Neural cell (in vitro differentiated cells): Measurements from ENCODE around the gene RBBP6.

Experiments used
- POLR2AphosphoS5 ChIP-seq: IDR thresholded peaks from 2 replicates; pipeline ENCODE4 v1.6.1; 2012
- TF ChIP-seq, protein P1 (sequence below): fragments of 450-650 bp; IDR thresholded peaks from 2 replicates; pipeline ENCODE4 v1.5.1; 2014; ENCODE audit warnings: antibody characterized with exemption, mild to moderate bottlenecking, moderate library complexity; ENCODE audit not compliant: poor library complexity, severe bottlenecking

DNA sequence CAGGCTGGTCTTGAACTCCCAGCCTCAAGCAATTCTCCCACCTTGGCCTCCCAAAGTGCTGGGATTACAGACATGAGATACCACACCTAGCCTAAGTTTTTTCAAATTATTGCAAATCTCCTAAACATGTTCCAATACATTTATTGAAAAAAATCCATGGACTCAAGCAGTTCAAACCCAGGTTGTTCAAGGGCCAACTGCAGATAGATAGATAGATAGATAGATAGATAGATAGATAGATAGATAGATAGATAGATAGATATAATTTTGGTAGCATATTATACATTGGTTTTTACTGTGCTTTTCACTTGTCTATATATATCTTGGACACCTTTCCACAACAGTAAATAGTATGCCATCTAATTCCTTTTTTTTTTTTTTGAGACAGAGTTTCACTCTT, 20.9 kb upstream of the RBBP6 start:
- TF ChIP-seq, protein P1, sequence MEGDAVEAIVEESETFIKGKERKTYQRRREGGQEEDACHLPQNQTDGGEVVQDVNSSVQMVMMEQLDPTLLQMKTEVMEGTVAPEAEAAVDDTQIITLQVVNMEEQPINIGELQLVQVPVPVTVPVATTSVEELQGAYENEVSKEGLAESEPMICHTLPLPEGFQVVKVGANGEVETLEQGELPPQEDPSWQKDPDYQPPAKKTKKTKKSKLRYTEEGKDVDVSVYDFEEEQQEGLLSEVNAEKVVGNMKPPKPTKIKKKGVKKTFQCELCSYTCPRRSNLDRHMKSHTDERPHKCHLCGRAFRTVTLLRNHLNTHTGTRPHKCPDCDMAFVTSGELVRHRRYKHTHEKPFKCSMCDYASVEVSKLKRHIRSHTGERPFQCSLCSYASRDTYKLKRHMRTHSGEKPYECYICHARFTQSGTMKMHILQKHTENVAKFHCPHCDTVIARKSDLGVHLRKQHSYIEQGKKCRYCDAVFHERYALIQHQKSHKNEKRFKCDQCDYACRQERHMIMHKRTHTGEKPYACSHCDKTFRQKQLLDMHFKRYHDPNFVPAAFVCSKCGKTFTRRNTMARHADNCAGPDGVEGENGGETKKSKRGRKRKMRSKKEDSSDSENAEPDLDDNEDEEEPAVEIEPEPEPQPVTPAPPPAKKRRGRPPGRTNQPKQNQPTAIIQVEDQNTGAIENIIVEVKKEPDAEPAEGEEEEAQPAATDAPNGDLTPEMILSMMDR, result no peak
- no peak for TF ChIP-seq POLR2AphosphoS5
